CD14-positive monocyte (primary cell): Measurements from ENCODE around the gene HOXC12. TPM values are rescaled to one million over a fixed set of nuclear protein-coding genes. Genes with fewer than 3 reads are reported as not detected.
A peak's percentile ranks its signal among the peaks of the same experiment; 100 is the strongest.

Experiments used
- DNase-seq, 3 donors: peaks; one replicate each; pipeline ENCODE4 v3.0.0-alpha.2; 2011 to 2022
- H2AFZ ChIP-seq: 2 replicates; pipeline ENCODE4 v1.6.0; 2012; ENCODE audit warnings: mild to moderate bottlenecking, low read depth, low read length, inconsistent platforms; ENCODE audit not compliant: insufficient read depth, poor library complexity, severe bottlenecking
- H3K27ac ChIP-seq, 2 donors: 1 replicate in 1 of 2; 2 replicates in 1 of 2; pipeline ENCODE4 v1.5.1; 2012 to 2013; ENCODE audit warnings: low read length in 2 of 2, control low read depth in 1 of 2, inconsistent platforms in 1 of 2, low read depth in 1 of 2, mild to moderate bottlenecking in 1 of 2
- H3K27me3 ChIP-seq, 2 donors: one replicate each; pipeline versions ENCODE4 v1.6.0 to v1.6.1; 2011 to 2013; ENCODE audit warnings: low read length in 2 of 2; ENCODE audit not compliant: control insufficient read depth in 2 of 2, insufficient read depth in 2 of 2
- H3K36me3 ChIP-seq, 2 donors: replicated peaks in 1 of 2; 1 replicate in 1 of 2; 2 replicates in 1 of 2; pipeline versions ENCODE4 v1.5.1 to v1.6.1; 2012 to 2013; ENCODE audit warnings: low read length in 2 of 2, control low read depth in 1 of 2, inconsistent platforms in 1 of 2, mild to moderate bottlenecking in 1 of 2; ENCODE audit not compliant: insufficient read depth in 2 of 2, control insufficient read depth in 1 of 2
- H3K4me1 ChIP-seq, 2 donors: 1 replicate in 1 of 2; 2 replicates in 1 of 2; pipeline versions ENCODE4 v1.5.1 to v1.6.1; 2012 to 2013; ENCODE audit warnings: low read length in 2 of 2, control low read depth in 1 of 2, inconsistent platforms in 1 of 2, mild to moderate bottlenecking in 1 of 2, moderate library complexity in 1 of 2; ENCODE audit not compliant: insufficient read depth in 2 of 2, control insufficient read depth in 1 of 2
- H3K4me2 ChIP-seq: replicated peaks from 2 replicates; pipeline ENCODE3; 2012; ENCODE audit warnings: low read length, moderate library complexity, mild to moderate bottlenecking; ENCODE audit not compliant: poor library complexity, severe bottlenecking; ENCODE audit errors: extremely low read depth
- H3K4me3 ChIP-seq, 3 experiments: fragments of 200-600 bp in 1 of 3; sonication (generic) in 1 of 3; replicated peaks in 1 of 3; 1 replicate in 2 of 3; 2 replicates in 1 of 3; pipeline ENCODE4 v1.5.1; 2011 to 2013; ENCODE audit warnings: low read length in 3 of 3, mild to moderate bottlenecking in 3 of 3, control low read depth in 2 of 3, low read depth in 2 of 3, inconsistent platforms in 1 of 3, moderate library complexity in 1 of 3
- H3K79me2 ChIP-seq: 2 replicates; pipeline ENCODE4 v1.6.0; 2012; ENCODE audit warnings: mild to moderate bottlenecking, control low read depth, inconsistent platforms, low read length, moderate library complexity; ENCODE audit not compliant: insufficient read depth
- H3K9ac ChIP-seq: 2 replicates; pipeline ENCODE4 v1.6.0; 2017; ENCODE audit warnings: low read length, mild to moderate bottlenecking; ENCODE audit not compliant: insufficient read depth, poor library complexity, severe bottlenecking
- H3K9me3 ChIP-seq, 2 donors: replicated peaks in 1 of 2; 1 replicate in 1 of 2; 2 replicates in 1 of 2; pipeline versions ENCODE4 v1.5.1 to v1.6.1; 2012 to 2013; ENCODE audit warnings: low read length in 2 of 2, control low read depth in 1 of 2; ENCODE audit not compliant: control insufficient read depth in 1 of 2, insufficient read depth in 1 of 2
- H4K20me1 ChIP-seq: 2 replicates; pipeline ENCODE4 v1.6.0; 2012; ENCODE audit warnings: mild to moderate bottlenecking, low read length, control low read depth, moderate library complexity; ENCODE audit not compliant: insufficient read depth
- H3K27ac Mint-ChIP-seq, 7 donors: one replicate each; pipeline ENCODE4 v1.8.0; 2020; ENCODE audit warnings: mild to moderate bottlenecking in 7 of 7, mixed read lengths in 7 of 7, moderate library complexity in 6 of 7, inconsistent platforms in 2 of 7
- H3K27me3 Mint-ChIP-seq, 3 donors: one replicate each; pipeline ENCODE4 v1.8.0; 2021 to 2022; ENCODE audit warnings: low read depth in 3 of 3, mild to moderate bottlenecking in 3 of 3, mixed read lengths in 3 of 3, moderate library complexity in 3 of 3, inconsistent platforms in 1 of 3
- H3K36me3 Mint-ChIP-seq, 2 donors: one replicate each; pipeline ENCODE4 v1.8.0; 2020; ENCODE audit warnings: mixed read lengths in 2 of 2, inconsistent platforms in 1 of 2, mild to moderate bottlenecking in 1 of 2
- H3K4me1 Mint-ChIP-seq: one replicate; pipeline ENCODE4 v1.8.0; 2020; ENCODE audit warnings: mild to moderate bottlenecking, mixed read lengths
- H3K4me3 Mint-ChIP-seq, 2 donors: one replicate each; pipeline ENCODE4 v1.8.0; 2020; ENCODE audit warnings: mild to moderate bottlenecking in 2 of 2, mixed read lengths in 2 of 2, moderate library complexity in 1 of 2
- H3K9me3 Mint-ChIP-seq, 7 donors: one replicate each; pipeline ENCODE4 v1.8.0; 2020 to 2022; ENCODE audit warnings: mixed read lengths in 7 of 7, mild to moderate bottlenecking in 6 of 7, moderate library complexity in 6 of 7, inconsistent platforms in 2 of 7
- CTCF ChIP-seq: fragments of 200-600 bp; IDR thresholded peaks from one replicate; pipeline ENCODE4 v1.8.0; 2022; ENCODE audit warnings: antibody characterized with exemption, mild to moderate bottlenecking
- WGBS: methylation state at CpG from one replicate; pipeline ENCODE4 v1.1.5; 2013; ENCODE audit warnings: missing lambda C conversion rate; ENCODE audit not compliant: insufficient coverage; 5-methylcytosine and 5-hydroxymethylcytosine counted together
- intact Hi-C, 2 donors: fragments of 100-400 bp; cut with micrococcal nuclease; formaldehyde crosslinking; loops; one replicate each; pipeline versions ENCODE4 v1.15.0 to v1.15.1; 2023
- polyA plus RNA-seq, 3 donors: library from polyadenylated mRNA; depleted of rRNA in 1 of 3; unstranded in 2 of 3; stranded (reverse) in 1 of 3; fragments of 300-500 nt in 2 of 3; fragments of >200 nt in 1 of 3; fragmentation: Illumina TruSeq in 2 of 3; gene quantifications; 1 replicate in 2 of 3; 2 replicates in 1 of 3; pipeline ENCODE4 v1.2.3, GENCODE V29; 2012 to 2021

The HOXC12 gene
- polyA plus RNA-seq, 3 donors = not detected

- H3K79me2 ChIP-seq = no peaks in the 10 kb centered on the region
- intact Hi-C loops = no loop called here
Measured at GRCh38 chr12:54003625-54004024, 48.9 kb downstream of the HOXC12 start.

GRCh38 chr12:54004063-54004840, 49.5 kb downstream of the HOXC12 start:
- H3K27ac Mint-ChIP-seq = no peak overlapping the region
- no peak for TF ChIP-seq CTCF

More at GRCh38 chr12:54003625-54004024, 48.9 kb downstream of the HOXC12 start:
- Histone ChIP-seq H3K27me3 (peaks cover 87 to 98% of the 10 kb centered on the region in 2 donors), H4K20me1 (no peaks in the 10 kb centered on the region), H3K9me3 (peaks cover 5 to 67% of the 10 kb centered on the region in 2 donors), H3K4me3 (no peak overlapping the region), H3K4me2 (no peak overlapping the region), H2AFZ (no peak overlapping the region), H3K36me3 (no peaks in the 10 kb centered on the region), H3K4me1 (peaks cover 18 to 28% of the 10 kb centered on the region in 2 donors), H3K27ac (no peak overlapping the region), H3K9ac (no peak overlapping the region)
- no peak for DNase-seq
- WGBS = 37% methylated on average over 3 of the region's 3 CpGs
- Mint-ChIP-seq H3K36me3 (peaks cover 2 to 15% of the 10 kb centered on the region in 2 donors), H3K4me1 (peaks cover 24% of the 10 kb centered on the region), H3K9me3 (peaks cover 0 to 38% (median 18%) of the 10 kb centered on the region in 7 donors), H3K27me3 (peaks cover 98 to 100% (median 100%) of the 10 kb centered on the region in 3 donors), H3K27ac (no peak overlapping the region), H3K4me3 (peak overlapping the region in 1 of 2 donors; percentile 77)
- no peak for TF ChIP-seq CTCF

More at GRCh38 chr12:54004063-54004840, 49.5 kb downstream of the HOXC12 start:
- no peak for DNase-seq
- Histone ChIP-seq H3K9ac (no peak overlapping the region), H2AFZ (no peak overlapping the region), H3K9me3 (peaks cover 5 to 64% of the 10 kb centered on the region in 2 donors), H4K20me1 (no peaks in the 10 kb centered on the region), H3K4me3 (no peak overlapping the region), H3K36me3 (no peaks in the 10 kb centered on the region), H3K79me2 (no peaks in the 10 kb centered on the region), H3K27me3 (peaks cover 84 to 97% of the 10 kb centered on the region in 2 donors), H3K4me1 (peaks cover 18 to 28% of the 10 kb centered on the region in 2 donors), H3K27ac (no peak overlapping the region), H3K4me2 (no peak overlapping the region)
- Mint-ChIP-seq H3K4me1 (peaks cover 25% of the 10 kb centered on the region), H3K27me3 (peaks cover 96 to 99% (median 98%) of the 10 kb centered on the region in 3 donors), H3K9me3 (peaks cover 0 to 33% (median 18%) of the 10 kb centered on the region in 7 donors), H3K36me3 (peaks cover 2 to 12% of the 10 kb centered on the region in 2 donors), H3K4me3 (peak overlapping the region in 1 of 2 donors; percentile 77)
- intact Hi-C loops = no loop called here
- WGBS = 13% methylated on average over 6 of the region's 20 CpGs
